Measurements from ENCODE around the gene PSMD6. TPM values are rescaled to one million over a fixed set of nuclear protein-coding genes. Genes with fewer than 3 reads are reported as not detected.

Gene PSMD6
- polyA plus RNA-seq, 1 donor from 2014 or later, result 150 TPM

DNA sequence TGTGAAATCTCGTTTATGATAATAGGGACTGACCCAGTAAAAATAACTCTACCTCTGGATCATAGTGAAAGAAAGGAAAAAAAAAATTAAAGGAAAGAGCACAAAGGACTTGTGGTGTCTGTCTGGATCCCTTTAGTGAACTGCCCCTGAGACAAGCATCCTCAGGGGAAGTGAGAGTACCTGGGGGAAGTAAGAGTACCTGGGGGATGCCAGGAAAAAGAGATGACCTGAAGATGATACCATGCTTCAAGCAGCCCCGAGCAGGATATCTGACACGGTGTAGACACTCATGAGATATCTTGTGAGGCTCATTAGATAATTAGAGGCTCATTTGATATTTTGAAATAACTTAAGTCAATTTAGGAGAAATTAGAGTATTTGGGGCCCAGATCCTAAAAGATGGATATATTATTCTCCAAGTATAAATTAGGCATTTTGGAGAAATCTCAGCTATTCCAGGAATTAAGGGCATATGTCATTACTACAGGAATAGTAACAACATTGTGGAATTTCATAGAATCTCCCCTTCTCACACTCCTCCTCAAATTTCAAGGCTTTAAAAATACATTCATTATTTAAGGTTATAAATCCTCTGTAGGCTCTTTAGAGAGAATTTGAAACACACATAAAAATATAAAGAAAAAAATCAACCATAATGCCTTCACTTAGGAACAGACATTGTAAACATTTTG, 36.3 kb upstream of the PSMD6 start:
- H3K4me2 ChIP-seq (ENCODE audit: low read length), result no peak overlapping the region
- H3K9me2 ChIP-seq (ENCODE audit: insufficient read depth, low read length), result no peaks in the 10 kb centered on the region
- no peaks in the 10 kb centered on the region for H4K20me1 ChIP-seq (ENCODE audit: insufficient read depth)
- H3K4me3 ChIP-seq (ENCODE audit: low read length), result peak overlapping the region; percentile 21
- no peaks in the 10 kb centered on the region for H3F3A ChIP-seq (ENCODE audit: insufficient read depth, low read length, poor library complexity, severe bottlenecking)
- H3K27ac ChIP-seq (ENCODE audit: low read length), result peak overlapping the region; percentile 75
- H3K9ac ChIP-seq (ENCODE audit: low read length), result no peak overlapping the region
- H3K36me3 ChIP-seq (ENCODE audit: insufficient read depth, low read length), result no peaks in the 10 kb centered on the region
- H3K79me2 ChIP-seq (replicated peaks; ENCODE audit: insufficient read depth, low read length), result no peaks in the 10 kb centered on the region
- H2AFZ ChIP-seq (ENCODE audit: low read depth, low read length), result no peak overlapping the region
- no peaks in the 10 kb centered on the region for H3K27me3 ChIP-seq (ENCODE audit: insufficient read depth, low read depth, low read length)
- no peaks in the 10 kb centered on the region for H3K9me3 ChIP-seq (ENCODE audit: low read length)
- TF ChIP-seq MXI1 (conservative IDR thresholded peaks at IDR 0.05; ENCODE audit: poor library complexity, severe bottlenecking) (no peak), POLR2AphosphoS5 (IDR thresholded peaks at IDR 0.05) (no peak), RAD21 (conservative IDR thresholded peaks at IDR 0.05) (no peak), SMC3 (conservative IDR thresholded peaks at IDR 0.05; ENCODE audit: poor library complexity) (no peak), TAF1 (IDR thresholded peaks at IDR 0.05; ENCODE audit: low read depth) (no peak)
- TF ChIP-seq, protein P1, sequence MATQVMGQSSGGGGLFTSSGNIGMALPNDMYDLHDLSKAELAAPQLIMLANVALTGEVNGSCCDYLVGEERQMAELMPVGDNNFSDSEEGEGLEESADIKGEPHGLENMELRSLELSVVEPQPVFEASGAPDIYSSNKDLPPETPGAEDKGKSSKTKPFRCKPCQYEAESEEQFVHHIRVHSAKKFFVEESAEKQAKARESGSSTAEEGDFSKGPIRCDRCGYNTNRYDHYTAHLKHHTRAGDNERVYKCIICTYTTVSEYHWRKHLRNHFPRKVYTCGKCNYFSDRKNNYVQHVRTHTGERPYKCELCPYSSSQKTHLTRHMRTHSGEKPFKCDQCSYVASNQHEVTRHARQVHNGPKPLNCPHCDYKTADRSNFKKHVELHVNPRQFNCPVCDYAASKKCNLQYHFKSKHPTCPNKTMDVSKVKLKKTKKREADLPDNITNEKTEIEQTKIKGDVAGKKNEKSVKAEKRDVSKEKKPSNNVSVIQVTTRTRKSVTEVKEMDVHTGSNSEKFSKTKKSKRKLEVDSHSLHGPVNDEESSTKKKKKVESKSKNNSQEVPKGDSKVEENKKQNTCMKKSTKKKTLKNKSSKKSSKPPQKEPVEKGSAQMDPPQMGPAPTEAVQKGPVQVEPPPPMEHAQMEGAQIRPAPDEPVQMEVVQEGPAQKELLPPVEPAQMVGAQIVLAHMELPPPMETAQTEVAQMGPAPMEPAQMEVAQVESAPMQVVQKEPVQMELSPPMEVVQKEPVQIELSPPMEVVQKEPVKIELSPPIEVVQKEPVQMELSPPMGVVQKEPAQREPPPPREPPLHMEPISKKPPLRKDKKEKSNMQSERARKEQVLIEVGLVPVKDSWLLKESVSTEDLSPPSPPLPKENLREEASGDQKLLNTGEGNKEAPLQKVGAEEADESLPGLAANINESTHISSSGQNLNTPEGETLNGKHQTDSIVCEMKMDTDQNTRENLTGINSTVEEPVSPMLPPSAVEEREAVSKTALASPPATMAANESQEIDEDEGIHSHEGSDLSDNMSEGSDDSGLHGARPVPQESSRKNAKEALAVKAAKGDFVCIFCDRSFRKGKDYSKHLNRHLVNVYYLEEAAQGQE (IDR thresholded peaks at IDR 0.05; ENCODE audit: borderline replicate concordance), result no peak

DNA sequence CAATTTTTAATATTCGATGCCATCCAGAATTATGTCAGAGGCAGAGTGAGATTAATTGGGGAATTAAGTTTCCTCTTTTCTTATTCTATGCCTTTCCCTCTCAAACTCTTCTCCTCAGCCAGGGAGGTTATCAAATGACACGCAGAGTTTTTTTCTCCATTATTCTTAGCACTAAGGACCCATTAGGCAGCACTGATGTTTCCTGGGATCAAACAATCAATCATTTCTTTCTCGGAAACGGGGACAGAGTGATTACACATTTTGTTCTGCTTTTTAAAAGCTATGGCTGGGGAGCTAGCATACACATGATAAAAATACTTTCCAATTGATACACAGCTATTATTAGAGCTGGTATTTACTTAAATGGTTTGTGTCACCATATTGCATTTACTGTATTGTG, 35.3 kb upstream of the PSMD6 start:
- Histone ChIP-seq H3K36me3 (ENCODE audit: insufficient read depth, low read length) (no peaks in the 10 kb centered on the region), H3K27me3 (ENCODE audit: insufficient read depth, low read depth, low read length) (no peaks in the 10 kb centered on the region), H2AFZ (ENCODE audit: low read depth, low read length) (no peak overlapping the region), H3K4me2 (ENCODE audit: low read length) (peak overlapping the region; percentile 43), H3K27ac (ENCODE audit: low read length) (peak overlapping the region; percentile 75), H3K9me2 (ENCODE audit: insufficient read depth, low read length) (no peaks in the 10 kb centered on the region), H3K9me3 (ENCODE audit: low read length) (no peaks in the 10 kb centered on the region), H3K79me2 (replicated peaks; ENCODE audit: insufficient read depth, low read length) (no peaks in the 10 kb centered on the region), H3F3A (ENCODE audit: insufficient read depth, low read length, poor library complexity, severe bottlenecking) (no peaks in the 10 kb centered on the region), H4K20me1 (ENCODE audit: insufficient read depth) (no peaks in the 10 kb centered on the region), H3K4me3 (ENCODE audit: low read length) (peak overlapping the region; percentile 21), H3K9ac (ENCODE audit: low read length) (no peak overlapping the region)
- TF ChIP-seq EZH2 (IDR thresholded peaks at IDR 0.05; ENCODE audit: borderline replicate concordance, insufficient read depth, low read length, poor library complexity, severe bottlenecking) (no peak), POLR2AphosphoS5 (IDR thresholded peaks at IDR 0.05) (peak; percentile 68), TAF1 (IDR thresholded peaks at IDR 0.05; ENCODE audit: low read depth) (no peak), EP300 (conservative IDR thresholded peaks at IDR 0.05; ENCODE audit: poor library complexity, severe bottlenecking) (peak; percentile 86)
- TF ChIP-seq, protein P1 (IDR thresholded peaks at IDR 0.05; ENCODE audit: borderline replicate concordance), result peak; percentile 92

Data from neural cell (in vitro differentiated cells).